ENCODE measurements around the gene PACSIN3.
"Not testable (repeated sequence)": the region's sequence is repeated elsewhere in the genome, so short reads cannot be mapped to it uniquely, and the experiment has no call there.

- not testable (repeated sequence) for TF ChIP-seq CTCF, POLR2A (IDR thresholded peaks at IDR 0.05)
Measured at GRCh38 chr11:47206577-47206976, 20.3 kb upstream of the PACSIN3 start.

Data from thyroid gland (tissue), 4 donors.